CD4-positive, alpha-beta T cell treated with Interleukin-4 for 4 hours (primary cell): Measurements from ENCODE around the gene DPYSL3.

ENCODE experiments used
- DNase-seq: peaks from one replicate; pipeline ENCODE4 v3.0.0-alpha.2; 2020

DPYSL3 gene

DNA sequence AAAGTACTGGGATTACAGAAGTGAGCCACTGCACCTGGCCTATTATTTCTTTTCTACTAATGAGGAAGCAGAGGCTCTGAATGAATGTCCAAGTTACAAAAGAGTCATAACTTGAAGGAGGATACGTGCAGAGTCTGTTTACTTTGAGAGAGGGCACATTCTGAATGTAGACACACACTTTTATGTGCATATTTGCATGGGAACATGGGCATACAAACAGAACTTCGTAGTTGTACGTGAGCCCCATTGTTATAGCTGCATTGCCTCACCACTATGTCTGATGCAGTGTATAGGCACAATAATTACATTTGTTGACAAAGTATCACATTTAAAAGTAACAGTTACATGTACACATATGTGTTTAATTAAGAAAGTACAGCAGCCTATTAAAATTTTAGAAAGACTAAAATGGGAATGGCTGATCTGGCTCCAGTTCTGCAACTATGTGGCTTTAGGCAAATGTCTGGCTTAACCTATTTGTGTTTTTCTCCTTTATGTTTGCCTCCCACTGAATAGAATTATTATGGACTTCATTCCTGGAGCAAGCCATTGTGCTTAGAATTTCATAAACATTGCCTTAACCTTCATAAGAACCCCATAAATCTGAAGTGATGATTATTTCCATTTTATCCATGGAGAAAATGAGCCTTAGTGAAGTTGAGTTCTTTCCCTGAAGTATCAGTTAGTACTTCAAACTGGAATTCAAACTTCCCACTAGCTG is 3.0 kb upstream of the DPYSL3 start:
- no peak for DNase-seq

DNA sequence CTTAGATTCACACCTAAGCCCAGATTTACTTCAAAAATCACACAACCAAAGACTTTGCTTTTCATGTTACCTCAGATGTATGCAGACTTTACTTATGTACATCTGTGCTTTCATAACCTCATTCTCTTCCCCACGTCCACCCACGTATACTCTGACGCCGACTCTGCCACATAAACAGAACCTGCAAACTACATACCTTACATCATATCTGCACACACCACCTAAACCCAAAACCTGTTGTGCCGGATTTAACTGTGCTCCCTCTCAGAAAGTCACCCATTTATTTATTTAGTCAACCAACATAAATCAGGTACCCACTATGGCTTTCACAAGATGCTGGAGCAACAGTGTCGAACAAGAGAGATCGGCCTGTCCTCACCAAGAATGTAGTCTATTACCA is 1.0 kb upstream of the DPYSL3 start:
- DNase-seq: no peak

DNA sequence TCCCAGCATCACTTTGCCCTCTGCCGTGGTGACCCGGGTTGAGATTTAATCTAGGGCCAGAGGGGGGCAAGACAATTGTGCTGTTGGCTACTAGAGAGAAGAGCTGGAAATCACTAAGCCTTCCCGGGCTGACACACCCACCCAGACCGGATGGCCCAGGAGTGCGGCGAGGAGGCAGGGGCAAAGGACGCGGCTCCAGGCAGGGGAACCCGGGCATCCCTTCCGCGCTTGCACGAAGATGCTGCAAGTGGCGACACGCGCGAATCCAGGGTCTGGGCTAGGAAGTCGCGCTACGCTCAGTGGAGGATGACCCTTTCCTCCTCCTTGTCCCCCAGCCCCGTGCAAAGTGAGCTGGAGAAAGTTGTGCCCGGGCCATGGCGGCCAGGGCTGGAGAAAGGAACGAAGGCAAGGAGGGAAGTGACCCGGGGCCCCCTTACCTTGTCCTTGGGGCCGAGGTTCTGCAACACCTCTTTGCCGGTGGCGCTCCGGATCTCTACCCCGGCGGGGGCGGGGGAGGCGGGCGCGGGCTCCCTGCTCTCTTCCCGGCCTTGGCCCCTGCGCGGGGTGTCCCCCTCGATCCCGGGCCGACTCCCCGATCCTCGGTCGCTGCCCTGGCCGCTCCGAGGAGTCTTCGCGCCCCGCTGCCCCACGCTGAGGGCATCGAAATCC is 693 bp downstream of the DPYSL3 start:
- DNase-seq: no peak

DNA sequence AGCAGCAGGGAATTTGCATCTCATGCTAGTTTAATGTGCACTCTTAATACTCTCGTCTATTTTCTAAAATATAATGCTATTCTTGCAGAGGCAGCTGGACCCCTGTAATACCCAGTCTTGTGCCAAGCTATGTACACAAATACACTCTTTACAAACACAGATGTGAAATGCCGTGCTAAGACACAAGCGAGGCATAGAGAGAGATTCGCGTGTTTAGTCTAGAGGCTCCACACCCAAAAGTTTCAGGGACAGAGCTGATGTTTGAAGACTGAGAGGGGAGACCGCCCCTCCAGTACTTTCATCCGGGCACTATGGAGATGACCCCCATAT is 1.2 kb downstream of the DPYSL3 start:
- no peak for DNase-seq

DNA sequence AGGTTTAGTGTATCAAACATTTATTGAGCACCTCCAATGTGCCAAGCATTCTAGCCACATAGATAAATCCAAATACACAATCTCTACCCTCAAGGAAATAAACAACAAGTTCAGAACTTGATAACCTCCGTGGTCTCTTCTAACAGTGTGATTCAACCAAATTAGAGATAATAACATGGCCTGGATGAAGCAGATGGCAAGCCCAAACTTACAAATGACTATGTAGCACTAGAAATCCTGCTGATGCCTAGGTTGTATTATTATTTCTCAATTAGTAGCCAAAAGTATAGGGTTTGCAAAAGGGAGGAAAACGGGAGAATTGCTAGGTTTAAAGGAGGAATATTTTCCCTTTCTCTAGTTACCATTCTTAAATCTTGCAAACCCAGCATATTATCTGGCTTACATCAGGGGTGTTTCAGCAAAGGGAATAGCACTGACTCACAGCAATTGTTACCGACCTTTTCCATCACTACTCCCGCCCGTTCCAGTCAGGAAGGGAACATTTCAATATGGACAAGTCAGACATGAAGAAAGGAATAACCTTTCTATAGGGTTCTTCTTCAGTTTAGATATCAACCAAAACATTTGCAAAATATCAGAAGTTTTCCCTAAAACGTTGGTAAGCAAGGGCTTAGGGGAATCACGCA is 2.3 kb downstream of the DPYSL3 start:
- DNase-seq: no peak

DNA sequence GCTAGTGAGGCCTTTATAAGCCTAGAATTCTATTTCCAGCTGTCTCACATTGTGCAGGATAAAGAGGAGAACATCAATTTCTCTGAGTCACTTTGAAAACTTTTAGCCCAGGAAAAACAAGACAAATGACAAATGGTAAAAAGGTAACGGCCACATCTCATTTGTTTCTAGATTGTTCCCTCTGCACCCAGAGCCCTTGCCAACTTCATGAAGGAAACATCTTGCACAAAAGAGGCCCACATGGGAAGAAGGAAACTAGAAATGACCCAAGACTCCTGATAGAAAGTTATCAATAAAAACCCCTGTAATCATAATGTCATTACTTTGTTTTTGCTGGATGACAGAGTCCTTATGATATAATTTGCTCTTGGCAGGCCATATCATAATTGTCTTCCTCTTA is 5.3 kb downstream of the DPYSL3 start:
- DNase-seq: no peak

DNA sequence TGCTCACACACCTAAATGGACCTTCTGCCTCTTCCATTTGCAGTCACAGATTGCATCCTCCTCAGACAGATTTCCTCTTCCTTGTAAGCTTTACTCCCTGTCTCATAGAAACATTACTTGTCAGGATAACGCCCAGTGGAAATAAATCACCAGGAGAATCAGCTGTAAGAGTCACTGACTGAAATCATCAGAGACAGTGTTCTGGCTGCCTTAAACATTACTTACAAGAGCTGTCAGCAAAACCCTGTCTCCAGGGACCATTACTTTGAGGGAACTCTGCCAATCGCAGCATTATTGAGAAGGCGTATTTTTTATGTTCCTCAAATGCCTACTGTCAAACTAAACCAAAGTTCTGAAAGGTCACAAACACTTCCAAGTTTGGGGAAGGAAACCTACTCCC is 5.9 kb downstream of the DPYSL3 start:
- DNase-seq: no peak

DNA sequence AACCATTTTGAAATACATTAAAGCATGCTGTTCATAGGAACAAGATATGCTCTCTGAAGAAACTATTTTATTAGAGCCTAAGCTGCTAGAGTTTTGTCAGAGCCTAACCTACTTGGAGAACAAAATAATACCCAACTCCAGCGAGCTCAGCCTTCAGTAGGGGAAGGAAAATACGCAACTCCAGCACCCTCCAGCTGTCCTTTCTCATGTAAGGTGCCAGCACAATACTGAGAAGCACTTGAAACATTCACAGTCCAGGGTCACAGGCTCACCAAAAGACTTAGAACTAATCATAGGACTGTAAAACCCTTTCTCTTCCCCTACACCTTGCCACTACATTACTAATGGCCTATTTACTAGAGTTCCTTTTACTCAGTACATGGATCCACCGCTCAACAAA is 18.9 kb downstream of the DPYSL3 start:
- no peak for DNase-seq

DNA sequence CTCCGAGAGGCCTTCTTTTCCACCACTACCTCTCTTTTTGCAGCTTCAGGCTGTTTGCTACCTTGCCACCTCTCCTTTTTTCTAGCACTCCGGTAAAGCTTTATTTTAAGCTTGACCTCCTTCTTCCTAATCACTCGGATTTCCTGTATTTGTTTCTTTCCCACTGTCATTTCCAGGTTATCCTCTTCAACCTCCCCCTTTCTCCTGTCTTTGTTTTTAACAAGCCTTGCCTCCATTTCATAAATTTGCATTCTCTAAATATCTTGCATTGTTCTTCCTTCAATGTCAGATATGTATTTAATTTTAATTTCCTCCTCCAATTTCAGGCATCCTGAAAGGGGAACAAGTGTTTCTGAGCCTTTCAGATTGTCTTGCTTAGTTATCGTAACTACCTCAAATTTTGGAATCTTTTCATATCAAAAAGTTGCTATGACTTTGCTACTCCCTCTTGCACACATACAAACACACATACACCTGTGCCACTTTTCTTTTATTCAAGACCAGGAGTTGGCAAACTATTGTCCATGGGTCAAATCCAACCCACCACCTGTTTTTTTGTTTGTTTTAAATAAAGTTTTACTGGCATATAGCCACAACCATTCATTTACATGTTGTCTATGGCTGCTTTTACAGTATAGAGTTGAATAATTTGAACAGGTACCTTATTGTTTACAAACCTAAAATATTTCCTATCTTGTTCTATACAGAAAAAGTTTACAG is 22.7 kb downstream of the DPYSL3 start:
- DNase-seq: no peak

DNA sequence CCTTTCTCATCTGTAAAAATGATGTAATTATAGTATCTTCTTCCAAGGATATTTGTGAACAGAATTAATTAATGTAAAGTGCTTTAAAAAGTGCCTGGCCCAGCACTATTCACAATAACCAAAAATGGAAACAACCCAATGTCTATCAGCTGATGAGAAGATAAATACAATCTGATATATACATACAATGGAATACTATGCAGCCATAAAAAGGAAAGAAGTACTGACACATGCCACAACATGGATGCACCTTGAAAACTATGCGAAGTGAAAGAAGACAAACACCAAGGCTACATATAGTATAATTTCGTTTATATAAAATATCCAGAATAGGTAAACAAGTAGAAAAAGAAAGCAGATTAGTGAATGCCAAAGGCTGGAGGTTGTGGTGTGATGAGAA is 24.1 kb downstream of the DPYSL3 start:
- DNase-seq: no peak

DNA sequence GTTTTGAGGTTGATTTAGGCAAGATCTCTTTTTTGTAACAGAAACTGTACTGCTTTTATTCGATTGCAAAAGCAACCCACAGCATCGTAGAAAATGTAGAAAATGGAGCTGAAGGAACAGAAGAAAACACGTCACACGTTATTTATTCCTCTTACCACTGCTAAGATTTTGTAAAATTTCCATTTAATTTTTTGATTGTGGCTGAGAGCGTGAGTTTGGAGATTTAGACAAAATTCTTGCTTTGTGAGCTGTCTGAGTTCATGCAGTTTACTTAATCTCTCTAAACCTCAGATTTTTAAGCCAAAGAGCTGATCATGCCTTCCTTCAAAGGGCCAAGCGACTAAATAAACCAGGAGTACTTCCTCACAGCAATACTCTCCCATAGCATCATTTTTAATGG is 24.8 kb downstream of the DPYSL3 start:
- no peak for DNase-seq

DNA sequence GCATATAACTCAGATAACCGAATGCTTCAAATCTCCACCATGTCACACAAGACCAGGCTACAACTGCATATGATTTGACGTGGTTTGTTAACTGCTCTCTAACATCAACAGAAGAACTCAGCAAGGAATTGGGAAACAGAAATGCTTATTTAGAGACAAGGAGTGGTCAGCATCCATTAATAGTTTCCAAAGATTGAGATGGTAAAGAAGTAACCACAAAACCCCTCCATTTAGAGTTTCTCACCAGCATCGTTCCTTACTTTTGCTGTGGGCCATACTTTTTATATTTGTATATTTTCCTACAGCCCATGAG is 25.2 kb downstream of the DPYSL3 start:
- DNase-seq: no peak

DNA sequence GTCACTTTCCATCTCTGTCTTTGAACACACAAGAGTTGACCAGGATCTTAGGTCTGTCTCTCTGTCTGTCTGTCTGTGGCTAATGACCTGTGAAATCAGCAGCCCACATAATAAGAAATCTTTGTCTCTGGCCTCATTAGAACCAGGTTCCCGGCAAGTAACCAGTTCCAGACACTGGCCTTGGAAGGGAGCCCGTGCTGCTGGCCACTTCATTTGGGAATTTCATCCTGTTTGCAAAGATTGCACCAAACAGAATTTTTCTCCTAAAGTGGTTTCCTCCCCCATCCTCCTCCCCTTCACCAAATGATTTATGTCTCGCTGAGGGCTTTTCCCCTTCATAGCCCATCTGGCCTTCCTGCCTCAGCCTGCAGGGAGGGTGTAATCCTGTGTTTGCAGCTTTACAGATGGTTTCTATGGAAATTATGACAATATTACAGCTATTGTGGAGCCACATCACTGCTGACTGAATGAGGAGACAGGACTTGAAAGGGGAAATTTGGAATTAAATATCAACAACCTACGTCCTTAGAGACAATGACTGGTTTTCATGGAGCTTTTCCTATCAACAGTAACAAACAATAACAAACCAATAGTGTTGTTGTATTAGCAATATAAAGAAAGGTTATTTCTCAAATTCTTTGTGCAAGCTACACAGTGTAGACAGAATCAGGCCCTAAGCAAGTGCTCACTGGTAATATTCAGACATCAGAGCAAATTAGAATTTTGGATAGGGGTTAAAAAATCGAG is 25.7 kb downstream of the DPYSL3 start:
- DNase-seq: no peak

DNA sequence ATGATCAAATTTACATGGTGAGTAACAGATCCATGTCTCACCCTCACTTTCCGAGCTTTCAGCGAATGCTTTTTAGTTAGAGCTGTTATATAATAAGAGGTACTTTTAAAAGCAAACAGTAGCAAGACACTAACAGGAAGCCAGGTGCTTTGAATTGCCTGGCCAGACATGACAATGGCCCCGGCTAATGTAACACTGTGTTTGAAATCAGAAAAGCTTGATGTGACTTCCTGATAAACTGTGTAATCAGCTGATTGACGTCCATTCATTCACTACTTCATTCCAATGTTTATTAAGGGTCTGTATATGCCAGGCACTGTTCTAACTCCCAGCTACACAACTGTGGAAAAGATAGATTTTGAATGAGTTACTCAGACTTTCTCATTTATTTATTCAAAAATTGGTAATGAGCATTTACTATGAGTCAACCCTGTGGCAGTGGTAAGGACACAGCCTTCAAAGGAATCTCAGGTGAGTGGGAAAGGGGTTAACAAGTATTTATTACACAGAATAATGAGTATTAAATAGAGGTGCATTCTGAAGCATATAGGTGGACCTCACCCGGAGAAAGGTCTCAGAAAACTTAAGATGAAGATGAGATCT is 26.6 kb downstream of the DPYSL3 start:
- DNase-seq: no peak

DNA sequence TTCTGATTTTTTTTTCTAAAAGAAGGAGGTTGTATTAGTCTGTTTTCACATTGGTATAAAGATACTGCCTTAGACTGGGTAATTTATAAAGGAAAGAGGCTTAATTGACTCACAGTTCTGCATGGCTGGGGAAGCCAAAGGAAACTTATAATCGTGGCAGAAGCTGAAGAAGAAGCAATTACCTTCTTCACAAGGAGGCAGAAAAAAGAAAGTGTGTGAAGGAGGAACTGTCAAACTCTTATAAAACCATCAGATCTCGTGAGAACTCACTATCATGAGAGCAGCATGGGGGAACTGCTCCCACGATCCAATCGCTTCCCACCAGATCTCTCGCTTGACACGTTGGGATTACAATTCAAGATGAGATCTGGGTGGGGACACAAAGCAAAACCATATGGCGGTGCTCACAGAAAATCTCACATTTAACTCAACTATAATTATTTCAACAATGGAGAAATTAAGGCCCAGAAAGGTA is 27.1 kb downstream of the DPYSL3 start:
- DNase-seq: no peak

DNA sequence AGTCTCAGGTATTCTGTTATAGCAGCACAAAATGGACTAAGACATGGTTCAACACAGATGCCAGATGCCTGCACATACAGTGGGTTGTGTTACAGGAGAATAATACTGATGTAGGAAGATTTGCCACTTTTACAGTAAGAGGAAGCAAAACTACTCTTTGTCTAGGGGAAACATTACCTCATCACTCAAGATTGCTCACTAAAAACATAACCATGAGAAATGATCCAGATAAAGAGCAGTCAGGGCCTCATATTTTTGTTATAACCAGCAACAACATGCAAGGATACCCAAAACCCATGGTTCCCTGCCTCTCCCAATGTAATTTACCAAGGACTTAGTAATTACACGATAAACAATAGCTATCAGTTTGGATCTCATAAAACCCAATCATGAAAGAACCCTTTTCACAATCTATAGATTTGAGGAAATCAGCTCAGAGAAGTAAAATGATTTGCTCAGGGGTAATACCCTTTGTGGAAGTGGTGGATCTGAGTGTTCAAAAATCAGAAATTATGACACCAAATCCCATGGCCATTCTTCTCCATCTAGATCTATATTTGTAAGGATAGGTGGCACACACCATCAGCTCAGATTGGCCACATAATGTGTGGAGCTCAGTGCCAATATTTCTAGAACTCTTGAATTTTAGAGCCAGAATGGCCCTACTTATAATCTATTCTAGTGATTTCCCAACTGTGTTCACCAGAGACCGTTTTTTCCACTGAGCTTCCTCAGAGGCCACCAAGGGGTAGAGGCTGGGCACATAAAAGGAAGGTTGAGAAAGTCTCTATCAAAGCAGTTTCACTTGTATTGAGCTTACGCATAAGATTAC is 27.8 kb downstream of the DPYSL3 start:
- no peak for DNase-seq

DNA sequence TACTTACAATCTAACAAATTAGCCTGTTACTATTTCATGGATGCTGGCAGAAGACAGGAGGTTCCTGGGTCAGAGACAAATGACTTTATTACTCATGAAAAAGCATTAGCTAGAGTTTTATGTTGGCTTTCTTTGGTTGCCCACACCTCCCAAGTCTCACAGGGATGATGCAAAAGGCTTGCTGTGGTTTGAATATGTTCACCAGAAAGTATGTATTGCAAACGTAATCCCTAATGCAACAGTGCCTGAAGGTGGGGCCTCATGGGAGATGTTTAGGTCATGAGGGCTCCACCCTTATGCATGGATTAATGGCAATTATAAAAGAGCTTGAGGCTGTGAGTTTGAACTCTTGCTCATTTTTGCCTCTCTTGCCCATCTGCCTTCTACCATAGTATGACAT is 28.5 kb downstream of the DPYSL3 start:
- DNase-seq: no peak

DNA sequence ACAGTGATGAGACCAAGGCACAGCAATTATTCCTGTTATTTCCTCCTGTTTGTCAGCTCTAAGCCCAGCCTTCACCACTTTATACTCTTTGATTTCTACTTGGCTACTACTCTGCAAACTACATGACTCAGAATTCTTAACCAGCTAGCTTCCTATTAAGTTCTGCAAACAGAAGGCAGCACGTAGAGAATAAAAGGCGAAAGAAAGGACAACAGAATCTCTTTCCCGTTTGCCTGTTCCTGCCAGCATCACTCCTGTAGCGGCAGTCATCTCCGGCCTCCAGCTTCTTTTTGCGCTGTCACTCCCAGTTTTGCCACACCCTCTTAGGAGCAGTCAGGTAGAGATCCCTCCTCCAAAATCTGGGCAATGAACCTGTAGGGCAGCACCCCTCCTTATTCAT is 29.9 kb downstream of the DPYSL3 start:
- DNase-seq: no peak

DNA sequence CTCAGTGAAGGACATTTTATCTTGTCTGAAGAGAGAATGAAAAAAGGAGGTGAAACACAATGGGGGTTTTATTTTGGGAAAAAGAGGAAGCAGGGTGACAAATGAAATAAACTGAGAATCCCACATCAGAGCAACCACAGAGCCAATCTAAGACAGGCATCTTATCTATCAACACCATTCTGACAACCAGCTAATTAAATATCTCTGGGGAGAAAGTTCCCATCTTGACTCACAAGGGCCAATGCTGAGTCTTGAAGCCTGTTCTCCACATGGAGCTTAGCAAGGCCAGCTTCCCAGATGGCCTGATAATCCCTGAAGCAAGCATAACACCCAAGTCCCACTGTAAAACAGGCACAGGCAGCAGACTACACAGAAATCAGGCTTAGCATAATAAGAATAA is 30.4 kb downstream of the DPYSL3 start:
- no peak for DNase-seq

DNA sequence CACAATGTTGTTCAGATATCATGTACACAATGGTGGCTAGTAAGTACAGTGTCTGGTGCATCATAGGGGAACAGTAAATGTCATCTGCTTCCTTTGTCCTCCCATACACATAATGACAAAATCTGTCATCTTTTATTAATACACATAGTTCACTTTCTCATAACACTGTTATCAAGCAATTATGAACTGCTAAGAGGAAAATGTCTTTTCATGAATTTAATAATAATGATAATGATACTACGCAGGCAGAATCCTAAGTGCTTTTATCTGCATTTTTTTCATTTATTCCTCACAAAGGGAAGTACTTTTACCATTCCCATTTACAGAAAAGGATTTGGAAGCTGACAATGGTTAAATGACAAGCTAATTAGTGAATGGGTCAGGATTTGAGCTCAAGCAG is 35.7 kb downstream of the DPYSL3 start:
- no peak for DNase-seq

DNA sequence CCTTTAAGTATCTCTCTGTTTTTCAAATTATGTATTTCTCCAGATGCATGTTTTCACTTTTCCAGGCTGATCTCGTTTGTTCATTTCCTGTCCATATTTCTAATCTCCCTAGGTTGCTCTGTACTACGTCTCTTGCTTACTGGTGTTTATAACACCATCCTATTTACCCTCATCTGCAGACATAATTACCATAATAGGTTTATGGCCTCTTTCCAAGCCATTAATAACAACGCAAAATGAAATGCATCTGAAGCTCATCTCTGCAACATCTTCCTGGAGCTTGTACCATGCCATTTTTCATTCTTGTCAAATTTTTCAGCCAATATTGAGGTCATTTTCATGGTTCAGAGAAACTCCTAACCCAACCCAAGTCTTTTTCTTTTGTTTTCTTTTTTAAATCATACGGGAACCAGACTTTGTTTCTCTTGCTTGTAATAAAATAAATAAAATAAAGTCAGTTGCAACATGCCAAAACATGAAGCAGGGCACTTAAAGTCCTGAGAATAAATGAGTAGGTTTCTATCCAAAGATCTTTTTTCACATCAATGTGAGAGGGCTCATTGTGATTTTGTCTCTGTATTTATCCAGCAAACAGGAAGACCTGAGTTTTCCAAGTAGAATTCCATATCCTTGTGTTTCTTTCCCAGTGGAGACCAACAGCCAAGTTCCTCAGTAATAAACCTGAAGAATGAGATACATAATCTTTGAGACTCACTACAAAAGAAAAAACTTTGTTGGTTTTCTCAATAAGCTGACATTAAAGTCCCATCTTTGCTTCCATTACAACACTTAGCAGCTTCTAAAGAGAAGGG is 37.0 kb downstream of the DPYSL3 start:
- no peak for DNase-seq
